MCF 10A (cell line): Measurements from ENCODE around the gene ARPIN. TPM values are rescaled to one million over a fixed set of nuclear protein-coding genes. Genes with fewer than 3 reads are reported as not detected.

Experiments
- BruUV-seq: library from RNA; stranded (reverse); fragments of 400-500 nt; replicated peaks from 2 replicates; lab custom pipeline; 2021; lab: Mats Ljungman, UMichigan
- CTCF ChIA-PET: fragments of 300-600 bp; sonication (Branson Sonifier 250); formaldehyde crosslinking; extraction: SDS; loops from one replicate; lab custom pipeline; 2021; ENCODE audit warnings: antibody characterized with exemption, inconsistent platforms; lab: Yijun Ruan, JAX
- POLR2A ChIA-PET: fragments of 300-600, 350-650 bp; sonication (Branson Sonifier 250); formaldehyde crosslinking; extraction: SDS; loops from one replicate; lab custom pipeline; 2020; ENCODE audit warnings: antibody characterized with exemption, inconsistent platforms; lab: Yijun Ruan, JAX
- DNase-seq: peaks from one replicate; pipeline ENCODE4 v3.0.0-alpha.2; 2018; ENCODE audit not compliant: unreplicated experiment
- H3K27ac Mint-ChIP-seq: one replicate; pipeline ENCODE4 v1.8.0; 2022; ENCODE audit warnings: mild to moderate bottlenecking, low read depth, mixed read lengths; ENCODE audit not compliant: unreplicated experiment
- H3K27me3 Mint-ChIP-seq: one replicate; pipeline ENCODE4 v1.8.0; 2022; ENCODE audit warnings: mixed read lengths; ENCODE audit not compliant: insufficient read depth, unreplicated experiment
- H3K36me3 Mint-ChIP-seq: one replicate; pipeline ENCODE4 v1.8.0; 2022; ENCODE audit warnings: mild to moderate bottlenecking, moderate library complexity, mixed read lengths; ENCODE audit not compliant: insufficient read depth, unreplicated experiment
- H3K4me1 Mint-ChIP-seq: one replicate; pipeline ENCODE4 v1.8.0; 2022; ENCODE audit warnings: mixed read lengths; ENCODE audit not compliant: insufficient read depth, unreplicated experiment
- H3K4me3 Mint-ChIP-seq: one replicate; pipeline ENCODE4 v1.8.0; 2022; ENCODE audit warnings: mild to moderate bottlenecking, moderate library complexity, mixed read lengths; ENCODE audit not compliant: unreplicated experiment
- H3K9me3 Mint-ChIP-seq: one replicate; pipeline ENCODE4 v1.8.0; 2022; ENCODE audit warnings: mixed read lengths; ENCODE audit not compliant: unreplicated experiment
- intact Hi-C: fragments of 100-400 bp; cut with micrococcal nuclease; formaldehyde crosslinking; loops from 2 replicates; pipeline ENCODE4 v1.14.1; 2022
- total RNA-seq: library from RNA; stranded (reverse); gene quantifications from 2 replicates; pipeline ENCODE4 v1.2.3, GENCODE V29; 2022
- TF ChIP-seq, protein P1 (sequence below): fragments of 200-600 bp; IDR thresholded peaks from one replicate; pipeline ENCODE4 v1.8.0; 2022; ENCODE audit warnings: antibody characterized with exemption, mild to moderate bottlenecking; ENCODE audit not compliant: unreplicated experiment

The ARPIN gene
- total RNA-seq, 1 experiment from 2014 or later, result 7.1 TPM

DNA sequence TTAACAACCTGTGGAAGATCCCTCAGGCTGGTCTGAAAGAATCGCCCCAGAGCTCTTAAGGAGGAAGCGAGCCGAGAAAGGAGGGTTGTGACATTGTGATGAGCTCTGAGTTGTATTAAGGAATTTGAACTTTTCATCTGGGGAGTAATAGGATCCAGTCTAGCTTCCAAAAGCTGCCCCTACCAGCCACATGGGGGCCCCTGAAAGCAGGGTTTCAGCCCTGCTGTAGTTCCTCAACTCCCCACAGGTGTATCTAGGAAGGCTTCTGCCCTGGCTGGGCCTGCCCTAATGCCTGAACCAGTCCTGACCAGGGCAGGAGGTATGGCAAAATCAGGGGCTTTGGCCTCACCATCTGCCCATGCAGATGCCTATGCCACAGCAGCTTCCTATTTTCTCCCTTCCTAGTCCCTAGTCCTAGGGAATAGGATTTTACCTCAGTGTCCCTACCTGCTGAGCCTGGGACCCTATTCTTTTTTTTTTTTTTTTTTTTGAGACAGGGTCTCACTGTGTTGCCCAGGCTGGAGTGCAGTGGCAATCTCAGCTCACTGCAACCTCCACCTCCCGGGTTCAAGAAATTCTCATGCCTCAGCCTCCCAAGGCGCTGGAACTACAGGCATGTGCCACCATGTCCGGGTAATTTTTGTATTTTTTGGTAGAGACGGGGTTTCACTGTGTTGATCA is 14.0 kb downstream of the ARPIN start:
- Mint-ChIP-seq H3K4me1 (no peaks in the 10 kb centered on the region), H3K27me3 (no peaks in the 10 kb centered on the region), H3K27ac (no peak overlapping the region), H3K36me3 (peaks cover 19% of the 10 kb centered on the region), H3K9me3 (no peaks in the 10 kb centered on the region), H3K4me3 (no peak overlapping the region)
- intact Hi-C loops, result loop anchor here (1.0 to 5.0 kb wide), 4 partner anchors 73 to 334 kb away; partner anchors contain the start of genes CIB1 and GDPGP1
- TF ChIP-seq, protein P1, sequence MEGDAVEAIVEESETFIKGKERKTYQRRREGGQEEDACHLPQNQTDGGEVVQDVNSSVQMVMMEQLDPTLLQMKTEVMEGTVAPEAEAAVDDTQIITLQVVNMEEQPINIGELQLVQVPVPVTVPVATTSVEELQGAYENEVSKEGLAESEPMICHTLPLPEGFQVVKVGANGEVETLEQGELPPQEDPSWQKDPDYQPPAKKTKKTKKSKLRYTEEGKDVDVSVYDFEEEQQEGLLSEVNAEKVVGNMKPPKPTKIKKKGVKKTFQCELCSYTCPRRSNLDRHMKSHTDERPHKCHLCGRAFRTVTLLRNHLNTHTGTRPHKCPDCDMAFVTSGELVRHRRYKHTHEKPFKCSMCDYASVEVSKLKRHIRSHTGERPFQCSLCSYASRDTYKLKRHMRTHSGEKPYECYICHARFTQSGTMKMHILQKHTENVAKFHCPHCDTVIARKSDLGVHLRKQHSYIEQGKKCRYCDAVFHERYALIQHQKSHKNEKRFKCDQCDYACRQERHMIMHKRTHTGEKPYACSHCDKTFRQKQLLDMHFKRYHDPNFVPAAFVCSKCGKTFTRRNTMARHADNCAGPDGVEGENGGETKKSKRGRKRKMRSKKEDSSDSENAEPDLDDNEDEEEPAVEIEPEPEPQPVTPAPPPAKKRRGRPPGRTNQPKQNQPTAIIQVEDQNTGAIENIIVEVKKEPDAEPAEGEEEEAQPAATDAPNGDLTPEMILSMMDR, result peak; percentile 95
- CTCF ChIA-PET, result interaction anchor here (0.5 to 5.9 kb wide), 45 partner anchors 9 to 865 kb away, joined by 3 to 100 read pairs (median 3); no protein-coding TSS in a partner anchor
- peak; percentile 78 for DNase-seq
- BruUV-seq, result no TSS peak
- POLR2A ChIA-PET, result interaction anchor here (0.9 to 3.8 kb wide), 9 partner anchors 14 to 200 kb away, joined by 3 to 21 read pairs (median 5); partner anchors contain the start of gene ARPIN

DNA sequence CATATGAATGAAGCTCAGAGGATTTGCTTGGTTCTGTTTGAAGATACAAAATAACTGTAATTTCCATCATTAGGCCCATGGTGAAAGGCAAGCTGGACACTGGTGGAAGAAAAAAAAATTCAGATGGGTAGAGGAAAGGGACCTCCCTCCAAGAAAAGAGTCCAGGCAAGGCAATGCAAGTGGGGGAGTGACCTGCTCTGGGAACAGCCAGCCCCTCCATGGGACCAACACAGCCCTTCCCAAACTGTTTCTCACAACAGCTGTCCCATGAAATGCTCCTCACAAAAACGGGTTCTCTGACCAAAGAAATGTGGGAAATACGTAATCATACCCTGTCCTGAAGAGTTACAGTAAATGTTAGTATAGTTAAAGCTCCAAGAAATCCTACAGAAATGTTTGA is 14.6 kb downstream of the ARPIN start:
- Mint-ChIP-seq H3K27ac (no peak overlapping the region), H3K4me3 (no peak overlapping the region), H3K9me3 (no peaks in the 10 kb centered on the region), H3K4me1 (no peaks in the 10 kb centered on the region), H3K27me3 (no peaks in the 10 kb centered on the region), H3K36me3 (peaks cover 25% of the 10 kb centered on the region)
- ChIA-PET POLR2A (interaction anchor here (0.9 to 3.8 kb wide), 8 partner anchors 15 to 200 kb away, joined by 3 to 21 read pairs (median 6); partner anchors contain the start of gene ARPIN), CTCF (interaction anchor here (0.5 to 5.9 kb wide), 44 partner anchors 8 to 865 kb away, joined by 3 to 100 read pairs (median 3); no protein-coding TSS in a partner anchor)
- DNase-seq, result no peak
- TF ChIP-seq, protein P1, result no peak
- no TSS peak for BruUV-seq
- intact Hi-C loops, result loop anchor here (1.0 to 5.0 kb wide), 4 partner anchors 73 to 334 kb away; partner anchors contain the start of genes CIB1 and GDPGP1

DNA sequence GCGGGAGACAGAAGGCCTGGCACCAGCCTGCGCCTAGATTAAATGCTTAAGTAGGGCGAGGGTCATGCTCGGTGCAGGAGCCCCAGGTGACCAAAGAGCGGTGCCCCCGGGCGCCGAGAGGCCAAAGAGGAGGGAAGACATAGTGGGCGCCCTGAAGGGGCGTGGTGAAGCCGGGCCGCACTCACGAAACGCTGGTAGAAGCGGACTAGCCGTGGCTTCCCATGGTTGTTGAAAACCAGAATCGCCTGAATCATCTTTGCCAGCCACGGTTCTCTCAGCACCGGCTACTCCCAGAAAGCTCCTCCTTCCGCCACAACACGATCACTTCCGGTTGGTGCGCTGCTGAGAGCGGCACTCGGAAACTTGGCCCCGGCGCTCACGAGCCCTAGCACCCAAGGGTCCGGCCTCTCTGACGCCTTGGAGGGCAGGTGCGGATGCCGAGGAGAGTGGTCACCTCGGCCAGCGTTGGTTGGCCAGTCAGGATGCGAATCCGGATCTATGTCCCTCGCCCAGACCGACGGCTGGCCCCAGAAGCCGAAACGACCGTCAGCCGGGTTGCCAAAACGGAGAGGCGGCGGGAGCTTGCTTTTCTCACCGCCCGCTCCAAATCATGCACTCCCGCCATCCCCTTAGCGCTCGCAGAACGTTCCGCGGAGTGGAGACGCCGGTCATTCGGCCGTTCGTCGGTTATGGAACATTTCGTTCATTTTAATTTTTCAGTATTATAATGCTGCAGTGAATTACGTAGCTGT is 18.9 kb downstream of the ARPIN start, which contains the start of gene AP3S2:
AP3S2 (minus strand) TSS at position 299 of the 752 bp plus-strand sequence; CDS start at position 254, 45 bp downstream.
- H3K27ac Mint-ChIP-seq, result peak within 1 kb of the TSS; percentile 97
- no peaks in the 10 kb centered on the region for H3K4me1 Mint-ChIP-seq
- DNase-seq, result peak; percentile 94
- POLR2A ChIA-PET, result interaction anchor here (0.6 to 3.3 kb wide), 46 partner anchors 11 to 826 kb away, joined by 3 to 28 read pairs (median 5); partner anchors contain the start of genes ARPIN, CIB1, GDPGP1 and IDH2
- no peaks in the 10 kb centered on the region for H3K9me3 Mint-ChIP-seq
- CTCF ChIA-PET, result interaction anchor here (0.7 to 2.0 kb wide), 6 partner anchors 57 to 192 kb away, joined by 3 to 8 read pairs (median 4); no protein-coding TSS in a partner anchor
- H3K27me3 Mint-ChIP-seq, result no peaks in the 10 kb centered on the region
- peaks cover 17% of the 10 kb centered on the region for H3K36me3 Mint-ChIP-seq
- intact Hi-C loops, result loop anchor here (1.0 to 5.0 kb wide), 2 partner anchors 108 to 177 kb away; partner anchors contain the start of gene ZNF710
- BruUV-seq, result no TSS peak
- TF ChIP-seq, protein P1, result no peak
- H3K4me3 Mint-ChIP-seq, result peak within 1 kb of the TSS; percentile 98
